Astrocyte (in vitro differentiated cells and primary cell): ENCODE data around the gene TAP2.

Experiments
- CTCF ChIP-seq: IDR thresholded peaks from 2 replicates; pipeline ENCODE4 v1.5.1; 2011; ENCODE audit warnings: low read depth, mild to moderate bottlenecking, inconsistent platforms, low read length, moderate library complexity; ENCODE audit not compliant: insufficient read depth
- EZH2 ChIP-seq: IDR thresholded peaks from 2 replicates; pipeline ENCODE4 v1.6.1; 2012; ENCODE audit warnings: mild to moderate bottlenecking, low read length, inconsistent platforms; ENCODE audit not compliant: insufficient read depth

- TF ChIP-seq CTCF, result no peak
- TF ChIP-seq EZH2, result no peak
Measured at GRCh38 chr6:32851025-32851424, 12.5 kb upstream of the TAP2 start.
